ENCODE measurements around the gene RPS27L.

DNA sequence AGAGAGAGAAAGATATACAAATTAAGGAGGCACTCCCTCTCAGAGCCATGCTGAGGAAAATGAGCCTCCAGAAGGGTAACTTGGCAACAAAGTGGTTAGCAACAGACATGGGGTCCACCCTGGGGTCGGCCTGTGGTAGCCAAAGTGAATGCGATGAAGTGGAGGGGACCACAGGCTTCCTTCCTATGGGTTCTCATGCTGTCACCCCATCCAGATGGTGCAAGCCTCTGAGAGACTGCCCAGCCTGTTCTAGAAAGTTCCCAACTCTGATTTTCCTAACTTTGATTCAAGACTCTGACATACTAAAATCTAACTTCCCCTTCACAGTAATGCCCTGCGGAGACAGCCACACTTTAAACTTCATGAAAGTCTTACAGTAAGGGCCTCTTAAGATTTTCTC lies 53.9 kb downstream of the RPS27L start:
- TF ChIP-seq, protein P1, sequence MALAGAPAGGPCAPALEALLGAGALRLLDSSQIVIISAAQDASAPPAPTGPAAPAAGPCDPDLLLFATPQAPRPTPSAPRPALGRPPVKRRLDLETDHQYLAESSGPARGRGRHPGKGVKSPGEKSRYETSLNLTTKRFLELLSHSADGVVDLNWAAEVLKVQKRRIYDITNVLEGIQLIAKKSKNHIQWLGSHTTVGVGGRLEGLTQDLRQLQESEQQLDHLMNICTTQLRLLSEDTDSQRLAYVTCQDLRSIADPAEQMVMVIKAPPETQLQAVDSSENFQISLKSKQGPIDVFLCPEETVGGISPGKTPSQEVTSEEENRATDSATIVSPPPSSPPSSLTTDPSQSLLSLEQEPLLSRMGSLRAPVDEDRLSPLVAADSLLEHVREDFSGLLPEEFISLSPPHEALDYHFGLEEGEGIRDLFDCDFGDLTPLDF (CRISPR knock-in tag; IDR thresholded peaks at IDR 0.05): no peak
- TF ChIP-seq, protein P2, sequence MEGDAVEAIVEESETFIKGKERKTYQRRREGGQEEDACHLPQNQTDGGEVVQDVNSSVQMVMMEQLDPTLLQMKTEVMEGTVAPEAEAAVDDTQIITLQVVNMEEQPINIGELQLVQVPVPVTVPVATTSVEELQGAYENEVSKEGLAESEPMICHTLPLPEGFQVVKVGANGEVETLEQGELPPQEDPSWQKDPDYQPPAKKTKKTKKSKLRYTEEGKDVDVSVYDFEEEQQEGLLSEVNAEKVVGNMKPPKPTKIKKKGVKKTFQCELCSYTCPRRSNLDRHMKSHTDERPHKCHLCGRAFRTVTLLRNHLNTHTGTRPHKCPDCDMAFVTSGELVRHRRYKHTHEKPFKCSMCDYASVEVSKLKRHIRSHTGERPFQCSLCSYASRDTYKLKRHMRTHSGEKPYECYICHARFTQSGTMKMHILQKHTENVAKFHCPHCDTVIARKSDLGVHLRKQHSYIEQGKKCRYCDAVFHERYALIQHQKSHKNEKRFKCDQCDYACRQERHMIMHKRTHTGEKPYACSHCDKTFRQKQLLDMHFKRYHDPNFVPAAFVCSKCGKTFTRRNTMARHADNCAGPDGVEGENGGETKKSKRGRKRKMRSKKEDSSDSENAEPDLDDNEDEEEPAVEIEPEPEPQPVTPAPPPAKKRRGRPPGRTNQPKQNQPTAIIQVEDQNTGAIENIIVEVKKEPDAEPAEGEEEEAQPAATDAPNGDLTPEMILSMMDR (IDR thresholded peaks at IDR 0.05): no peak
- TF ChIP-seq, protein P3, sequence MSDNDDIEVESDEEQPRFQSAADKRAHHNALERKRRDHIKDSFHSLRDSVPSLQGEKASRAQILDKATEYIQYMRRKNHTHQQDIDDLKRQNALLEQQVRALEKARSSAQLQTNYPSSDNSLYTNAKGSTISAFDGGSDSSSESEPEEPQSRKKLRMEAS (CRISPR knock-in tag; IDR thresholded peaks at IDR 0.05): no peak
- no peak for TF ChIP-seq JUN (CRISPR knock-in tag; IDR thresholded peaks at IDR 0.05)
- TF ChIP-seq, protein P4, sequence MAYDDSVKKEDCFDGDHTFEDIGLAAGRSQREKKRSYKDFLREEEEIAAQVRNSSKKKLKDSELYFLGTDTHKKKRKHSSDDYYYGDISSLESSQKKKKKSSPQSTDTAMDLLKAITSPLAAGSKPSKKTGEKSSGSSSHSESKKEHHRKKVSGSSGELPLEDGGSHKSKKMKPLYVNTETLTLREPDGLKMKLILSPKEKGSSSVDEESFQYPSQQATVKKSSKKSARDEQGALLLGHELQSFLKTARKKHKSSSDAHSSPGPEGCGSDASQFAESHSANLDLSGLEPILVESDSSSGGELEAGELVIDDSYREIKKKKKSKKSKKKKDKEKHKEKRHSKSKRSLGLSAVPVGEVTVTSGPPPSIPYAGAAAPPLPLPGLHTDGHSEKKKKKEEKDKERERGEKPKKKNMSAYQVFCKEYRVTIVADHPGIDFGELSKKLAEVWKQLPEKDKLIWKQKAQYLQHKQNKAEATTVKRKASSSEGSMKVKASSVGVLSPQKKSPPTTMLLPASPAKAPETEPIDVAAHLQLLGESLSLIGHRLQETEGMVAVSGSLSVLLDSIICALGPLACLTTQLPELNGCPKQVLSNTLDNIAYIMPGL (CRISPR knock-in tag; IDR thresholded peaks at IDR 0.05): no peak
- TF ChIP-seq CREB1 (CRISPR knock-in tag; IDR thresholded peaks at IDR 0.05): no peak
- no peak for TF ChIP-seq NR2C2 (CRISPR knock-in tag; IDR thresholded peaks at IDR 0.05)
